Ishikawa (cell line): Measurements from ENCODE around the gene CHTF18.

Experiments
- EP300 ChIP-seq: IDR thresholded peaks from 2 replicates; pipeline ENCODE4 v1.6.1; 2012; ENCODE audit warnings: borderline replicate concordance
- REST ChIP-seq: IDR thresholded peaks from 2 replicates; pipeline ENCODE4 v1.6.1; 2012; ENCODE audit warnings: low read depth, mild to moderate bottlenecking
- TEAD4 ChIP-seq: IDR thresholded peaks from 2 replicates; pipeline ENCODE4 v1.6.1; 2012

GRCh38 chr16:824601-825000 is 36.2 kb downstream of the CHTF18 start:
- TF ChIP-seq EP300 (no peak), TEAD4 (no peak), REST (no peak)
